NK-92 treated with Interleukin-12 subunit alpha and Interleukin-12 subunit beta, amount 100 ng/mL, for 24 hours (cell line): ENCODE data around the gene KRTAP5-3.
"Not testable (repeated sequence)": the region's sequence is repeated elsewhere in the genome, so short reads cannot be mapped to it uniquely, and the experiment has no call there.

Source experiments
- DNase-seq: peaks from one replicate; lab custom pipeline; 2025; lab: John Stamatoyannopoulos, UW

Gene KRTAP5-3

GRCh38 chr11:1582909-1583308 lies 25.4 kb downstream of the KRTAP5-3 start:
- not testable (repeated sequence) for DNase-seq

GRCh38 chr11:1581976-1582375 lies 26.3 kb downstream of the KRTAP5-3 start:
- DNase-seq, result no peak

- no peak for DNase-seq
Measured at GRCh38 chr11:1576825-1577224, 31.4 kb downstream of the KRTAP5-3 start.

GRCh38 chr11:1575756-1576155 lies 32.5 kb downstream of the KRTAP5-3 start:
- not testable (repeated sequence) for DNase-seq

- DNase-seq, result no peak
Measured at GRCh38 chr11:1574933-1575242, 33.4 kb downstream of the KRTAP5-3 start.

- DNase-seq, result no peak
Measured at GRCh38 chr11:1574238-1574932, 33.9 kb downstream of the KRTAP5-3 start.

GRCh38 chr11:1573903-1574237 lies 34.4 kb downstream of the KRTAP5-3 start:
- no peak for DNase-seq

GRCh38 chr11:1573077-1573902 lies 35.0 kb downstream of the KRTAP5-3 start:
- no peak for DNase-seq

GRCh38 chr11:1572197-1573076 lies 35.8 kb downstream of the KRTAP5-3 start, which contains the start of gene DUSP8:
TSS of gene DUSP8 (minus strand) at chr11:1572271. CDS start at chr11:1565826, 6,445 bp downstream.
- no peak for DNase-seq

GRCh38 chr11:1571760-1572196 lies 36.5 kb downstream of the KRTAP5-3 start:
- DNase-seq, result no peak

- no peak for DNase-seq
Measured at GRCh38 chr11:1570896-1571759, 37.1 kb downstream of the KRTAP5-3 start.

- no peak for DNase-seq
Measured at GRCh38 chr11:1570531-1570895, 37.8 kb downstream of the KRTAP5-3 start.

GRCh38 chr11:1570001-1570453 lies 38.2 kb downstream of the KRTAP5-3 start:
- no peak for DNase-seq

GRCh38 chr11:1569251-1569780 lies 38.9 kb downstream of the KRTAP5-3 start:
- no peak for DNase-seq

GRCh38 chr11:1568441-1568911 lies 39.8 kb downstream of the KRTAP5-3 start:
- DNase-seq, result no peak

GRCh38 chr11:1567721-1568100 lies 40.6 kb downstream of the KRTAP5-3 start:
- DNase-seq, result no peak

GRCh38 chr11:1567052-1567720 lies 41.1 kb downstream of the KRTAP5-3 start:
- no peak for DNase-seq

- DNase-seq, result no peak
Measured at GRCh38 chr11:1566381-1567051, 41.7 kb downstream of the KRTAP5-3 start.

- DNase-seq, result no peak
Measured at GRCh38 chr11:1565904-1566247, 42.4 kb downstream of the KRTAP5-3 start.
